Tibial artery (tissue), 4 donors: ENCODE results near the gene SDK2.

Source experiments
- DNase-seq, 2 donors: peaks; one replicate each; pipeline ENCODE4 v3.0.0-alpha.2; 2019
- H3K27ac ChIP-seq, 2 donors: fragments of 200-600 bp; sonication (generic) in 1 of 2; 1 replicate in 1 of 2; 2 replicates in 1 of 2; pipeline ENCODE4 v1.5.1; 2018 to 2019; ENCODE audit warnings: mild to moderate bottlenecking in 1 of 2
- H3K27me3 ChIP-seq, 2 donors: fragments of 200-600 bp; sonication (generic) in 1 of 2; one replicate each; pipeline versions ENCODE4 v1.5.1 to v1.6.0; 2016 to 2019
- H3K36me3 ChIP-seq, 3 donors: fragments of 200-600 bp; sonication (generic) in 2 of 3; one replicate each; pipeline ENCODE4 v1.5.1; 2016 to 2019; ENCODE audit warnings: mild to moderate bottlenecking in 2 of 3
- H3K4me1 ChIP-seq, 4 donors: fragments of 200-600 bp; sonication (generic) in 2 of 4; 1 replicate in 3 of 4; 2 replicates in 1 of 4; pipeline ENCODE4 v1.5.1; 2016 to 2019
- H3K4me3 ChIP-seq, 2 donors: fragments of 200-600 bp; sonication (generic) in 1 of 2; 1 replicate in 1 of 2; 2 replicates in 1 of 2; pipeline ENCODE4 v1.5.1; 2018 to 2019; ENCODE audit warnings: mild to moderate bottlenecking in 2 of 2
- H3K9me3 ChIP-seq, 3 donors: fragments of 200-600 bp; sonication (generic) in 1 of 3; one replicate each; pipeline ENCODE4 v1.5.1; 2016 to 2019
- intact Hi-C: fragments of 100-400 bp; cut with DNase I; formaldehyde crosslinking; loops from one replicate; pipeline ENCODE4 v1.15.0; 2023; ENCODE audit warnings: low total_unique reads
- TF ChIP-seq, protein P1 (sequence below), 2 experiments: fragments of 200-600 bp in 1 of 2; fragments of 450-650 bp in 1 of 2; IDR thresholded peaks; one replicate each; pipeline ENCODE4 v1.5.1; 2017 to 2019; ENCODE audit warnings: antibody characterized with exemption in 2 of 2, mild to moderate bottlenecking in 1 of 2, moderate library complexity in 1 of 2

SDK2 gene

DNA sequence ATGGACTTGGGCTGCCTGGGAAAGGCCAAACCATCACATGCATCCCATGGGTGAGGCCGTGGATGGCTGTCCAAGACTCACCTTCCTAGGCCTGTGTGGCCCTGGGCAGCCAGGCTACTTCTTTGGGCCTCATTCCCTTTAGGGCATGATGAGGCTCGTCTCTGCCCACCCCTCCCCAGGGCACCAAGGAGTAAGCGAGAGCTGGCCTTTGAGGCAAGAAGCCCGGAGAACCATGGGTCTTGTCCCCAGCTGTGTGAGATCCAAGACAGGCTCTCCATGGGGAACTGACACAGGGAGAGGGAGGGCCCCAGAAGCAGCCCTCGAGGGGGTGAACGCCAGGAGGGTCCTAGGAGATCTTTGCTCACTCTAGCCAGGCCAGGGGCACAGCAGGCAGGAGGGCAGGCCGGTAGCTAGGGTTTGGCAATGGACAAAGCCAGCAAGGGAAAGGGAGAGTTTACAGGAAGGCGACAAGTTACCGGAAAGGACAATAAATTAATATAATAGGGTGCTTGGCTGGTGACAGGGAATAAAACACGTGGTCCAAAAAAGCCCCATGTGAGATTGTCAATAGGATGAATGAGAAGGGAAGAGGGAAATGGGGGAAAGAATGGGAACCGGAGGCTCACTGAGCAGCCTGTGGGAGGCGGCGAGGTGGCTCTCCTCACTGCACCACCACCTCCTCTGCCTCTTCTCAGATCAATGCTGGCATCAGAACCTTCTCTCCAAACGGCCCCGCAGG, 119.1 kb downstream of the SDK2 start:
- DNase-seq: no peak
- Histone ChIP-seq H3K9me3 (no peaks in the 10 kb centered on the region), H3K4me3 (no peak overlapping the region), H3K4me1 (no peaks in the 10 kb centered on the region), H3K36me3 (no peaks in the 10 kb centered on the region), H3K27ac (no peak overlapping the region), H3K27me3 (no peaks in the 10 kb centered on the region)
- intact Hi-C loops: loop anchor here (5.0 kb wide), 1 partner anchor 292 kb away; no protein-coding TSS in a partner anchor
- TF ChIP-seq, protein P1, sequence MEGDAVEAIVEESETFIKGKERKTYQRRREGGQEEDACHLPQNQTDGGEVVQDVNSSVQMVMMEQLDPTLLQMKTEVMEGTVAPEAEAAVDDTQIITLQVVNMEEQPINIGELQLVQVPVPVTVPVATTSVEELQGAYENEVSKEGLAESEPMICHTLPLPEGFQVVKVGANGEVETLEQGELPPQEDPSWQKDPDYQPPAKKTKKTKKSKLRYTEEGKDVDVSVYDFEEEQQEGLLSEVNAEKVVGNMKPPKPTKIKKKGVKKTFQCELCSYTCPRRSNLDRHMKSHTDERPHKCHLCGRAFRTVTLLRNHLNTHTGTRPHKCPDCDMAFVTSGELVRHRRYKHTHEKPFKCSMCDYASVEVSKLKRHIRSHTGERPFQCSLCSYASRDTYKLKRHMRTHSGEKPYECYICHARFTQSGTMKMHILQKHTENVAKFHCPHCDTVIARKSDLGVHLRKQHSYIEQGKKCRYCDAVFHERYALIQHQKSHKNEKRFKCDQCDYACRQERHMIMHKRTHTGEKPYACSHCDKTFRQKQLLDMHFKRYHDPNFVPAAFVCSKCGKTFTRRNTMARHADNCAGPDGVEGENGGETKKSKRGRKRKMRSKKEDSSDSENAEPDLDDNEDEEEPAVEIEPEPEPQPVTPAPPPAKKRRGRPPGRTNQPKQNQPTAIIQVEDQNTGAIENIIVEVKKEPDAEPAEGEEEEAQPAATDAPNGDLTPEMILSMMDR (IDR thresholded peaks at IDR 0.05): no peak

DNA sequence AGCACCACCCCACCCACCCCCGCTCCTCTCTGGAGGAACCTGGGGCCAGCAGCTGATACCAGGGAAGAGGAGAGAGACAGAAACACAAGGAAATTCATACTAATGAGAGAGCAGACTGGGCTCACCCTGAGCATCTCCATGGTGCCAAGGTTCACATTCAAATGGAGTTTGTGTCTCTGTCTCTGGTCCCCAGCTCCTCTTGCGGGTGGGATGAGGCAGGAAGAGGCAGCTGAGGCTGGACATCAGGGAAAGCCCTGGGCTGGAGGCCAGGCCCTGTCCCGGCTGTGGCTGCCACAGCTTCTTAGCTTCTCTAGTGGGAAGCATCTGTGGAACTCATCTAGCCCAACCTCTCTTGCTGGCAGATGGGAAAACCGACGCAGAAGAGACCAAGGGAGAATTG, 121.5 kb downstream of the SDK2 start:
- TF ChIP-seq, protein P1 (IDR thresholded peaks at IDR 0.05): no peak
- intact Hi-C loops: no loop called here
- Histone ChIP-seq H3K27ac (no peak overlapping the region), H3K4me3 (no peak overlapping the region), H3K9me3 (no peaks in the 10 kb centered on the region), H3K4me1 (no peaks in the 10 kb centered on the region), H3K27me3 (no peaks in the 10 kb centered on the region), H3K36me3 (no peaks in the 10 kb centered on the region)
- DNase-seq: no peak

DNA sequence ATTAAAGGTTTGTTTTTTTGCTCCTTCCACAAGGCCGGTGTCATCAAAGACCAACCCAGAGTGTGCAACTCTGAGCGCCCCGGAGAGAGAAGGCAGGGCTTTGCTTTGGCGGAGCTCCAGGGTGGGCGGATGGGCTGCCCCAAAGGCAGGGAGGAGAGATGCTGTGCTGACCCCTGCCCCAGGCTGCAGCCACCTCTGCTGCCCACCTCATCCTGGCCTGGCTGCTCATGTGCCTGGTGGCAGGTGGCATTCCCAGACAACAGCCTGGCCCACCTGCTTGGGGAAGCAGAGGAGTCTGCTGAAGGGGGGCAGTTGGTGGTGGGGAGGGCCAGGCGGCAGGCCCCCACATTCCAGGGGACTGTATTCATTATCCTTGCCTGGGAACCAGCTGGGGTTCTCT, 122.1 kb downstream of the SDK2 start:
- H3K9me3 ChIP-seq: no peaks in the 10 kb centered on the region
- no peak overlapping the region for H3K4me3 ChIP-seq
- no peak overlapping the region for H3K27ac ChIP-seq
- intact Hi-C loops: no loop called here
- no peaks in the 10 kb centered on the region for H3K4me1 ChIP-seq
- H3K27me3 ChIP-seq: no peaks in the 10 kb centered on the region
- no peaks in the 10 kb centered on the region for H3K36me3 ChIP-seq
- no peak for DNase-seq
- TF ChIP-seq, protein P1 (IDR thresholded peaks at IDR 0.05): no peak

DNA sequence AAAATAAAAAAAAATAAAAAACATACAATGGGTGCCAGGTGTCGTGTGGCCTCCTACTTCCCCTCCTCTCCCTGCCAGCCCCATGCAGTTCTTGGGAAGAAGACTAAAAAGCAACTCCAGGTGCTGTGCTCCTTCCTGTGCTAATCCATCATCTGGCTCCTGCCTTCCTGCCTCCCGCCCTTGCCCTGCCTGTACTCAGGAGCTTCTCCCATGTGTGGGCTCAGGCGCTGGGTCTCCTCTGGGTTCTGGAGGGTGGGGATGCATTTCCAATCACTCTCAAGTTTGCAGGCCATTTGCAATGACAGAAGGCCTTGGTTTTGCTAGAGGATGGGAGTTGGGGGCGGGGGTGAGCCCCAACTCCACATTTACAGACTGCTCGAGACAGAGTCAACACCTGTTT, 122.9 kb downstream of the SDK2 start:
- no peak for DNase-seq

DNA sequence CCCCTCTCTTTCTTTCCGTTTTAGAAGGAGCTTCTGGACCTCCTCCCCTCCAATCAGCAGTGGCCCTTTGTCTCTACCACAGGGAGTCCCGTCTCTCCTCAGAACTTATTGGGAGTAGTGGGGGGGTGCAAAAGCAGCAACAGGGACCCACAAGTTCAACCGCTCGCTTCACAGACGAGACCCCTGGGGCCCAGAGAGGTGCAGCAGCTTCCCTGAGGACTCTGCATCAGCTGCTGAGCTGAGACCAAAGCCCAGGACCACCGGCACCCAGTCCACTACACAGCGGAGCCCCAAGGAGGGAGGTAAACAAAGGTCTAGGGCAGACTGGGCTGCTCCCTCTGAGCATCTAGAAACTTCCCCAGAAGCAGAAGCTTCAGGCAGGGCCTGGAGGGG, 123.9 kb downstream of the SDK2 start:
- DNase-seq: no peak
- intact Hi-C loops: no loop called here
- Histone ChIP-seq H3K4me3 (no peak overlapping the region), H3K4me1 (no peaks in the 10 kb centered on the region), H3K36me3 (no peaks in the 10 kb centered on the region), H3K9me3 (no peaks in the 10 kb centered on the region), H3K27me3 (no peaks in the 10 kb centered on the region), H3K27ac (no peak overlapping the region)
- TF ChIP-seq, protein P1 (IDR thresholded peaks at IDR 0.05): no peak

More for the DNA sequence above, 122.9 kb downstream of the SDK2 start:
- Histone ChIP-seq H3K4me3 (no peak overlapping the region), H3K27ac (no peak overlapping the region), H3K36me3 (no peaks in the 10 kb centered on the region), H3K9me3 (no peaks in the 10 kb centered on the region), H3K4me1 (no peaks in the 10 kb centered on the region), H3K27me3 (no peaks in the 10 kb centered on the region)
- intact Hi-C loops: no loop called here
- TF ChIP-seq, protein P1 (IDR thresholded peaks at IDR 0.05): no peak
